ENCODE measurements around the gene PNPLA5.
"Not testable (repeated sequence)": the region's sequence is repeated elsewhere in the genome, so short reads cannot be mapped to it uniquely, and the experiment has no call there.

PNPLA5 gene

DNA sequence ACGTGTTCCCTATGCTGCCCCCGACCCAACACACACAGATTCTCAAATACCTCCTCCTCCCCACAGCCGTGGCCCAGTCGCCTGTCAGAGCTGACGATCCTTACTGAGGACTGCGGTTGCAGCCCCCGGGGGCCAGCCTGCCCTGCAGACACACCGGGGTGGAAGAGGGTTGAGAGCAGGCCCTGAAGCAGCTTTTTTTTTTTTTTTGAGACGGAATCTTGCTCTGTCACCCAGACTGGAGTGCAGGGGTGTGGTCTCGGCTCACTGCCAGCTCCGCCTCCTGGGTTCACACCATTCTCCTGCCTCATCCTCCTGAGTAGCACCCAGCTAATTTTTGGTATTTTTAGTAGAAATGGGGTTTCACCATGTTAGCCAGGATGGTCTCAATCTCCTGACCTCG, 11.2 kb upstream of the PNPLA5 start:
- DNase-seq = not testable (repeated sequence)

DNA sequence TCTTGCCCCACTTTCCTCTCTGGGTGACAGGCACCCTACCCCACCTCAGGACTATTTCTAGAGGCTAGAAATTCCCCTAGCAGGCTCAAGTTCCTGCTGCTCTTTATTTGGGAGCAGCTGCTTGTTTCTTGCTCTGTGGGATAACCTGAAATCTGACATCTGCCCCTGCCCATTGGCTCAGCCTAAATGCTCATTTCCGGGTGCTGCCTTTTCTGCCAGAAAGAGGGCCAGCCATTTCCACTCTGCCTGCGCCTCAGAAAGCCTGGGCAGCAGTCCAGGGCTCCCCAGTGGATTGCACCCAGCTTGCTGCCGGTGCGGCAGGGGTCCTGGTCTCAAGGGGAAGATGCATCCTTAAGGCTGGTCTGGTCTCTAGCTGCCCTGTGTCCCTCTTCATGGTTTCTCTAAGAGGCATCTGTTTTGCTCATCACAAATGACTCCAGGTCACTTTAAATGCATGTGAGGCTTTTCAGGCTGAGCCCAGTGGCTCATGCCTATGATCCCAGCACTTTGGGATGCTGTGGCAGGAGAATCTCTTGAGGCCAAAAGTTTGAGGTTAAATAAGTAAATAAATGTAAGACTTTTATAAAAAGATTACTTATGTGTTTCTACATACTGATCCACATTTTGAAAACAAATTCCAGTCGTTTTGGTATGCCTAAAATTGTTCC, 10.3 kb upstream of the PNPLA5 start:
- DNase-seq = no peak

DNA sequence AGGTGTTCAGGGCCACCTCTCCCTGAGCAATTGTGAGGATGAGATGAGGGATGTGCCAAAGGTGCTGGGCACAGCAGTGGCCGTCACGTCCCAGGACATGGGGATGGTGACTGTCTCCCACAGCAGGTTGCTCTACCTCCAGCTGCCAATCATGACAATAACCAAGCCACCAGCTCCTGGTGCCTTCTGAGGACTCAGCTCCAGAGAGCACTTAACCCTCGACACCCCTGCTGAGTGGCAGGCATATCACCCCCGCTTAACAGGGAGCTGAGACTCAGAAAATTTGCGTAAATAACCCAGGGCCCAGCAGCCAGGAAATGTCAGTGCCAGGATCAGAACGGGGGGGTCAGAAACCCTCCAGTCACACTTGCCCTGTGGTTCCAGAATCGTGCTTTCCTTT, 8.4 kb upstream of the PNPLA5 start:
- DNase-seq = no peak

DNA sequence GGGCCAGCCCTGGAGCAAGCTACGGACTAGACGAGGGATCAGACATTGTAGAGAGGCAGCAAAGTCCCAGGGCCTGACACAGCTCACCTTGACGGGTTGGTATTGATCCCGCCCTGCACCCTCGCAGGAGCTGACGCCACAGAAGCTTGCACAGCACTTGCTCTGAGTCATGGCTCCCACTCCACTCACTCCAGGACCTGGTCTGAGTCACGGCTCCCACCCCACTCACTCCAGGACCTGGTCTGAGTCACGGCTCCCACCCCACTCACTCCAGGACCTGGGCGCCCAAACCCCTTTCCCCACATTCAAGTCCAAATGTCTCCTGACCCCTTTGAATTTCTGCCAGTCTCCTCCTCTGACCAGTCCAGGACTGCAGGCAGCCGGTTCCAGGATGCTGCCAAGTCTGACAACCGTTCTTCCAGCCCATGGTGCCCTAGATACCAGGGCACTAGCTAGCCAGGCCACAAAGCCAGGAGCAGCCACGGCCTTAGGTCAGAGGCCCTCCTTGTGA, 6.0 kb upstream of the PNPLA5 start:
- peak in 1 of 58 donors; percentile 50 for DNase-seq

DNA sequence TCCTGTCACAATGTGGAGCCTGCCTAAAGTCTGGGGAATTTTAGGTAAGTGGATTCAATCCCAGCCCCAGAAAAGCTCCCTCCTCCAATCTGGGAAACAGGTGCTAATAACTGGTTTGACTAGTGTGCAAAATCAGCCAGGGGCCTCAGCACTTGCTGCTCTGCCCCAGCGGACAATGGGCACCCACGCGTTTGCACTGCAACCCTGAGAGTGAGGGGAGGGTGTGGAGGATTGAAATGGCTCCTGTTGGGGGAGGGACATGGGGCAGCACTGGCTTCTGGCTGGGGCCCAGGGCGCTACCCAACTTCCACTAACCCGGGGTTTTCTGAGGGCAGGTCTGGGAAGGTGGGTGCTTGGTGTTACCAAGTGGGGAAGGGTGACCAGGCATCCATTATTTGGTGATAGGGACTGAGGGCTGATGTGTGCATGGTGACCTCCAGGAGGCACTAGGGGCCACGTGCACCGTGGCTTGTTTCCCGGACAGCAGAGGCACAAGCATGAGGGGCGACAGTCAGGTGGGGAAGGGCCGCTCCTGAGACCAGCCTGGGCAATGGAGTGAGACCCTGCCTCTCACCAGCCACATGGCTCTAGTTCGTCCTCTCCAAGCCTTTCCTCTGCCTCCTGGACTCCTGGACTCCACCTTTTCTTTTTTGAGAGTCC, 4.3 kb upstream of the PNPLA5 start:
- DNase-seq = no peak

DNA sequence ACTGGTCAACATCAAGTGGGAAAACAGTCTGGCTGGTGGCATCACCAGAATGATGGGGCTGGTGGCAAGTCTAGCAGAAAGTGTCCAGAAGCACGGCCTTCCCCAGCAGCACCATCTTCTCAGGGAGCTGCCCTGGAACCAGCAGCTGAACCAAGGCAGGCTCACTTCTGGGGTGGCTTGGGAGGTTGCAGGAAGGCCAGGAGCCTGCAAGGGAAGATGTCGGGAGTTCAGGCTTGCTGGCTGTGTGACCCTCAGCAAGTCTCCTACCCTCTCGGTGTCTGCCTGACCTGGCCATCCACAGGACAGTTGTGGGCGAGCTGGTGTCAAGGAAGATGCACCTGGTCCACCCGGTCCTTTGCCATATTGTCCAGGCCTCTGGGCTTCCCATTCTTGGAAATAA, 2.3 kb upstream of the PNPLA5 start:
- no peak for DNase-seq

DNA sequence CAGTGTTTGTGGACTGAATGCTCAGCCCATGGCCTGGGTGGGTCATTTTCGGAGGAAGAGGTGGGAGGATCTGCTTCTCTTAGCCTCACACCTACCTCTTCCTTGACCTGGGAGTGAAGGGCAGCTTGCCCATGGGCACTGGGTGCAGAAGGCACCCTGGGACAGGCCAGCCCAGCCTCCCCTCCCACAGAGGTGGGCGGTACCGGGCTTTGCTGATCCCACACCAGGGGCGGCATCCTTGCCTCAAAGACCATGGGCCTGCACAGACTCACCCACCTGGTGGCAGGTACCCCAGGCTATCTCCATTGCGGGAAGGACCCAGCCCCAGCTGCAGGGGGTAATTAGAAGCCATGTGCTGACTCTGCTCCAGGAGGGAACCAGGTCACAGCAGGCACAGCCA, 1.5 kb upstream of the PNPLA5 start:
- DNase-seq = no peak

DNA sequence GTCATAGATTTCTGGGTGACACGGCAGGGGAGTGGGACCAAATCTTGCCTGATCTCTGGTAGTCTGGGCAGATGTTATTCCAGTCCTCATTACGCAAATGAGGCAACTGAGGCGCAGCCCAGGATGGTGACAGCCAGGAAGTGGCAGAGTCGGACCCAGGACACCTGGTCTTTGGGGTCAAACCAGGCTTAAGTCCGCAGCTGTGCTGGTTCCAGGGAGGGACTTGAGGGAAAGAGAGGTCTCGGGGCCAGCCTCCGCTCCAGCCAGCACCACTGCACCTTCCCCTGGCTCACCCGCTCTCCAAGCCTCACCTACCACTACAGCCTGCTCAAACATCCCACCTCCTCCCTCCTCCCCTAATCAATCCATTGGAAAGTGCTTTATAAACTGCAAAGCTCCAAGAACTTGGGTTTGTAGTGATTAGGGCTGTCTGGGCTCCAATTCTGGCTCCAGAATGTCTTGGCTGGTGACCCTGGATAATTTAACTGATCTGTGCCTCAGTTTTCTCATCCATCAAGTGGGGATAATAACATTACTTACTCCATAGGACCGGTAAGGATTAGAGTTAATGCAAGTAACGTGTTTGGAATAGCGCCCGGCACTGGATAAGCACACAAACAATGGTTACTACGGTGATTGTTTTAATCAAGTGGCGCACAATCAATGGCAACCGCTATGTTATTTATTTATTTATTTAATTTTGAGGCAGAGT, 526 bp upstream of the PNPLA5 start:
- DNase-seq = no peak

DNA sequence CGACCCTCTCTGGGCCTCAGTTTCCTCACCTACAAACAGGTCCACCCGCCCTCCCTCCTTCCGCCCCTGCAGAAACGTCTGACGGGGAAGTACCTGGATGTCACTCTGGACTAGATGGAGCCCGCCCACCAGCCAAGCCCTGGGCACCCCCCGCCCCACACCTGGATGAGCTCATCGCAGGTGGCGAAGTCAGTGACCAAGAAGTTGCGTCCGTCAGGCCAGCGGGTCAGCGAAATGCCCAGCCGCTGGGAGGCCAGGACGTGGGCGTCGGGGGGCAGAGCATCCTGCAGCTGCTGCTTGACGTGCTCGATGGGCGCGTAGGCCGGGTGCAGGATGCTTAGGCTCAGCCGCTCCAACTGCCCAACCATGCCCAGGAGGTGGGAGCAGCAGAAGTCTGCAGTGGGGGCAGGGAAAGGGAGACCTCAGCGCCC, 897 bp downstream of the PNPLA5 start:
- peak in 1 of 58 donors; percentile 32 for DNase-seq

DNA sequence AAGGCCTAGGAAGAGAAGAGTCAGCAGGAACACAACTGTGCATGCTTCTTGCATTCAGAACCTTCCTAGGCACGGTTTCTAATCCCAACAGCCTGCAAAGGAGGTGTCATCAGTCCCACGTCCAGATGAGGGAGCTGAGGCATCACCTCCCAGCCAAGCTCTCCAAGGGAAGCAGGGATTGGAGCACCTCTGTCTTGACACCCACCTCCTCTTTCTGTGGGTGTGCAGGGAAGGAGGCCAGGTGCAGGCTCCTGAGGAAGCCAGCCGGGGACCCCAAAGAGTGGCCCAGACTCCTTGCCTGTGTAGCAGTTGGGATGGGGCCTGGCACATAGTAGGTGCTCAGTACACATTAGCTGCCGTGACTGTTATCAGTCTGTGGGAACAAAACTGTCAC, 2.0 kb downstream of the PNPLA5 start:
- peak in 1 of 58 donors; percentile 17 for DNase-seq

DNA sequence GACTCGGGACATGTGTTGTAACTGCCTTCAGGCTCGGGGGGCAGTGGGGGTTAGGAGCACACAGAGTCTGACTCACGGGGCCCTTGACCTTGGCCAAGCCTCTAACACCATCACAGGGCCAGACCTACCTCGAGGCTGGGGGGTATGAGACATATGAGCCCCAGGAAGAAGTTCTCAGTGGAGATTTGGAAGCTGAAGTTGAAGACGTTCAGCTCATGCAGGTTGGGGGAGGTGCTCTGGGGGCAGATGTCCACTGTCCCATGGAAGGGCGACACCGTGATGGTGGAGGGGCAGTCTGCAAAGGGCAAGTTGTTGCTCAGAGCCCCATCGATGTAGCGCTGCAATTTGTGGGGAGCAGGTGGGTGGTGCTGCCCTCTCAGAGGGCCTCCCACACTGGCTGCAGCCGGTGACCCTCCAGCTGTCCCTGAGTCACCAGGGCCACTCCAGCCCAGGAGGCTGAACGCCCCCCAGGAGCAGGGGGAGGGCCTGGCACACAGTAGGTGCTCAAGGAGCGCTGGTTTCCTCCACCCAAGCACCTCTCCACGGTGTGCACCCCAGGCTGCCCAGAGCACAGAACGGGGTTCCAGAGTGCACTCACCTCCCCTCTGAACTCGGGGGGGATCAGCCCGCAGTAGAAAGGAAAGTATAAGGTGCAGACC, 2.5 kb downstream of the PNPLA5 start:
- DNase-seq = no peak

DNA sequence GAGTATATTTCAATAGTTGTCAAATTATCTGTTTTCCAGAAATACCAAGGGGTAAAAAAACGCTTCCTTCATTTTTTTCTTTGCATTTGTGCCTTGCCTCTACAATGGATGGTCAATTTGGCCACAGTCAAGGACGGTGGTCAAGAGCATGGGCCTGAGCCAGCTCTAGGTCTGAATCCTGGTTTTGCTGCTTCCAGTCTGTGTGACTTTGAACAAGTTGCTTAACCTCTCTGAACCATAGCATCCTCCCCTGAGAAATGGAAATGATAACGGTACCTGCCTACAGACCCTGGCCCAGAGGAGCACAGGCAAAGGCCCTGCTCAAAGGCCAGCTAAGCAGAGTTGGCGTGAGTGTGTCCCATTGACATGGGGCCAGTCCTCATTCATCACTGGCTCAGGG, 3.1 kb downstream of the PNPLA5 start:
- DNase-seq = no peak

DNA sequence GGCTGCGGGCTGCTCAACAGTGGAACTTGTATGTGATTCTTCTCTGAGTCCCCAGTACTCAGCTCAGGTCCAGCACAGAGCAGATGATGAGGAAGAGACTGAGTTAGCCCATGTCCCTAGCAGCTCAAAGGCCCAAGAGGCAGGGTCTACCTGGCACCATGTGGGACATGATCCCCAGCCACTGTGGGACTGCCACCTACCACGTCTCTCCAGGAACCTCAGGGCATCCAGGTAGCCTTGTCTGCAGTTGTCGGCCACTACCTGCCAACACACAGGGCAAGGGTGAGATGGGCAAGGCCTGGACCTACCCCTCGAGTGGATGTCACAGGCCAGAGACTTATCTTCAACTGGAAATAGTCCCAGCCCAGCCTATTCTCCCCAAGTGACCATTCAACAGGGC, 4.4 kb downstream of the PNPLA5 start:
- no peak for DNase-seq

DNA sequence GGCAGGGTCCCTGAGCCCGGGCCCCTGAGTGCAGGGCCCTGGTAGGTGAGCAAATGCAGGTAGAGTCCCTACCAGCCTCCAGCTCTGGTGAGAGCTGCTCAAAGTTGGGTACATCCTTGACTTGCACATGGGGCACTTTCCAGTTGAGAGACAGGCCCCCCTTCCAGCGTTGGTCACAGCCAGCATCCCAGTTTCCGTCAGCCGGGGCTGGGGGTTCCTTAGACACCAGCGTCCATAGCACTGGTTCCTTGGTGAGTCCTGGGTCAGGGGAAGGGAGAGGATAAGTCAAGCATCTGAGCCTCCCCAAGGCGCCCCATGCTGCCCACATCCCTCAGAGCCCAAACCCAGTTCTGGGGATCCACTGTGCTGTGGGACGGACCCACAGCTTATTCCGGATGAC, 5.6 kb downstream of the PNPLA5 start:
- no peak for DNase-seq

DNA sequence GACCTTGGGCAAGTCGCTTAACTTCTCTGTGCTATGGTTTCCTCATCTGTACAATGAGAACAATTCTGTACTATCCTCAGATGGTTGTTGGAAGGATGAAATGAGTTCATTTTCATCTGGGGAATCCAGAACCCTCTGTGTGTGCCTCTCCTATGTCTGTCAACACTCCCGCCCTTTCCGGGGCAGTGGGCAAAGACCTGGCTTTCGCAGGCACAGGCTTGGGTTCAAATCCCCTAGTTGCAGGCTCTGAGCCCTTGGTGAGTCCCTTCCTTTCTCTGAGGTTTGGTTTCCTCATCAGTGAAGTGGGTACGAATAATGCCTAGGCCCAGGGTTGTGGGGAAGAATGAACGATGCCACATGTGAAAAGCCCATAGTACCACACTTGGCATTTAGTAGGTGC, 6.0 kb downstream of the PNPLA5 start:
- DNase-seq = no peak

DNA sequence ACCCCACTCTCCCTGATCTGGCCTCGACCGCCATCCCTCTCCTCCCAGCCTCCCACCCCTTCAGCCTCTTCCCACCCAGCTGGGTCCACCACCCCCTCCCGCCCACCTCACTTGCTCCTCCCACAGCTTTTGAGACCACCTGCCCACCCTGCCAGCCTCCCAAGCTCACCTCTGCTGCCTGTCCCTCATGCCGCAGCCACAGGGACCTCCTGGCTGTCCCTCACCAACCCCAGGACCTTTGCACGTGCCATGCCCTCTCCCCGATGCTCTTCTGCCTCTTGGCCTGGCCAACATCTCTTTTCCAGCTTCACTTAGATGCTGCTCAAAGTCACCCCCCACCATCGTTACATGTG, 6.5 kb downstream of the PNPLA5 start:
- DNase-seq = no peak

DNA sequence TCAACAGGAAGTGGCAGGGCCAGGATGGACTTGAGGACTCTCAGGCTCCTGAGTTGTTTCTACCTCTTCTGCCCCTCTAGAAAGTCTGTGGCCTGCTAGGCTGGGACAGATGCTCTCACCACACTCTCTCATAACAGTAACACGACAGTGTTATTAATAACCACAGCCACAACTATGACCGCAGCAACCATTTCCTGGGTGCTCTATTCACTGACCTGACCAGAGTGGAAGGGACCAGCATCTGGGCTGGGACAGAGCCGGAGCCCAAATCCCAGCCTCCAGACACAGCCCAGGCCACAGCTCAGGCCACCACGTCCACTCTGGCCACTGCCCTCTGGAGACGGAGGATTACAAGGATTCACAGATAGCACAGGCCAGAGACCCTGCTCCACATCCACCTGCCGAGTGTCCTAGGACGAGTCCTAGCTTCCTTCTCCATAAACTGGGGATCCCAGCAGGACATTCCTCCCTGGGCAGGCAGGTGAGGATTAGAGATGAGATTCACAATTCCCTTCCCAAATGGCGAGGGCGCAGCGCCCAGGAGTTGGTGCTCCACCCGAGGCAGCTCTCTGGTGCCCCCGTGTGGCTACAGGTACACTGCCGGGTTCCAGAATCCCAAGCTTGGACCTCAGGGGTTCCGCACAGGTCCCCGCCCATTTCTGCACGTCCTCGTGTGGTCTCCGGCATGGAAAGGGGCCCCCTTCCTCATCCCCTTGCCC, 7.1 kb downstream of the PNPLA5 start:
- DNase-seq = peak in 22 of 58 donors; percentile 8 to 65 (median 26)

DNA sequence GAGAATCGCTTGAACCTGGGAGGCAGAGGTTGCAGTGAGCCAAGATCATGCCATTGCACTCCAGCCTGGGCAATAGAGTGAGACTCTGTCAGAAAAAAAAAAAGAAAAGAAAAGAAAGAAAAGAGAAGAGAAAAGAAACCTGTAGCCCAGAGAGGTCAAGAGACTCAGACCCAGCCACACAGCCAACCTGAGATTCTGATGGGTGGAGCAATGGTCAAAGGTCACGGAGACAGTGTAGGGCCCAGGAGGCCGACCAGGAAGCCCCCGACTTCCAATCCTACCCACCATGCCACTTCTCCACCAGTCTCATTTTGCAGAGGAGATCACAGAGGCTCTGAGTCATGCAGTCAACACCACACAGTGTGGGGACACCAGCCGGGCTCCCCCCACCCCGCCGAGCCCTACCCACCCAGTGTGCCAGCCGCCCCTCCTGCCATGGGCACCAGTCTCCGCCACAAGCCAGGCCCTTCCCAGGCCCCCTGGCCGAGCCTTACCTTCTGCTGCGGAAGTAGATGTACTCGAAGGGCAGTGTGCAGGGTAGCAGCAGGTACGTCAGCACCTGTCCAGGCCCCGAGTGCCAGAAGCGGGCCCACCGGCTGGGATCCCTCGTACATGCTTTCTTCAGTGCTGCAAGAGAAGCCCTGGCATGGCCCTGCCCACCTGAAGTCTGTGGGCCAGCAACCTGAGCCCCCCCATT, 7.9 kb downstream of the PNPLA5 start:
- DNase-seq = no peak

DNA sequence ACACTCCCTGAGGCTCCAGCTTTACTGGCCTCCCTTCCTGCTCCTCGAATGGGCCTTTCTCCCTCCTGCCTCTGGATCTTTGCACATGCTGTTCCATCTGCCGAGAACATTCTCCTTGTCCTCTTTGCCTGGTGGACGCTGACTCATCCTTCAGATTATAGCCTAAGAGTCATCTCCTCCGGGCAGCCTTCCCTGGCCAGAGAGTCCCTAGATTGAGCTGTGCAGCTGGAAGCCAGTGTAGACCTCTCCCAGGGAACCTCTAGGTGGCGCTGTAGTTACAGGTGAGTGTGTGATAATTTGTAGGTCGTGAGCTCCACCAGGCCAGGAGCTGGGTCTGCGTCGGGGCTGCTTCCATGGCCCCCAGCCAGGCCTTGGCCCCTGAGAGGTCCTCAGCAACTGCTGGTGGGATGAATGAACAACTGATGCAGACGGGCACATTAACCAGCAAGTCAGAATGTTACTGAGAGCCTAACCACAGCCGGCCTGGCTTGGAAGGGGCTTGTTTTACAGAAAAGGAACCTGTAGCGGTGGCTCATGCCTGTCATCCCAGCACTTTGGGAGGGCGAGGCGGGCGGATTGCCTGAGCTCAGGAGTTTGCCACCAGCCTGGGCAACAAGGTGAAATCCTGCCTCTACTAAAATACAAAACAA, 8.7 kb downstream of the PNPLA5 start:
- peak in 9 of 58 donors; percentile 5 to 37 (median 22) for DNase-seq

DNA sequence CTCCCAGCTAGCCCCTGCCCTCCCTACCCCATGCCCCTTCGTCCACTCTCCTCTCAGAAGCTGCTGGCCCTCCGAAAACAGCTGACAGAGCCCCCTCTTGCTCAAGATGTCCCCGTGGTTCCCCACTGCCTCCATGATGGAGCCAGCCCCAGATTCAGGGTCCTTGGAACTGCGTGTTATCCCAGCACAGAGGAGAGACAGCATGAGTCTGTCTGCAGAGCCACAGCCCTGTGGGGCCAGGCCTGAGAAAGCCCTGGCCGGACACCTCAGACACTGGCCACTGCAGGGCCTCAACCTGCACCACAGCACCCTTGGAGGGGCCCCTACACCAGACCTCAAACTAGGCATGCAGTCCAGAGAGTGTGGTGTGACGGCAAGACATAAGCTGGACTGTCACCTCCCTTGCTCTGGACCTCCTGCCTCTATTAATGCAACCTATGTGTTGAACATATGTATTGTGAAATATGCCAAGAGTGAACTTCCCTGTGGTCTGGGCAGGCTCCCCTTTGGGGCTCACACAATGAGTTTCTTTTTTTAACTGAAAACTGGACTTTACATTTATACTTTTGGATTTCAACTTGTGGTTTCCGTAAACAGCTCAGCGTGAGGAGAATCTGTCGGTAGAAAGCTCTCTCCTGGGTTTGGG, 9.6 kb downstream of the PNPLA5 start:
- no peak for DNase-seq

Measured in anterior cingulate cortex (tissue), 58 donors.